Ishikawa (cell line): ENCODE measurements around the gene ZNF662.

Source experiments
- CEBPB ChIP-seq: IDR thresholded peaks from 2 replicates; pipeline ENCODE4 v1.6.1; 2012
- CREB1 ChIP-seq: IDR thresholded peaks from 2 replicates; pipeline ENCODE4 v1.6.1; 2012; ENCODE audit warnings: low read depth
- EGR1 ChIP-seq: IDR thresholded peaks from 2 replicates; pipeline ENCODE4 v1.6.1; 2012
- EP300 ChIP-seq: IDR thresholded peaks from 2 replicates; pipeline ENCODE4 v1.6.1; 2012; ENCODE audit warnings: borderline replicate concordance
- FOXM1 ChIP-seq: IDR thresholded peaks from 2 replicates; pipeline ENCODE4 v1.6.1; 2012; ENCODE audit warnings: low read depth, borderline replicate concordance
- NFIC ChIP-seq: IDR thresholded peaks from 2 replicates; pipeline ENCODE4 v1.6.1; 2012
- RAD21 ChIP-seq: IDR thresholded peaks from 2 replicates; pipeline ENCODE4 v1.6.1; 2012; ENCODE audit warnings: low read depth
- TAF1 ChIP-seq: IDR thresholded peaks from 2 replicates; pipeline ENCODE4 v1.6.1; 2012; ENCODE audit warnings: low read depth, mild to moderate bottlenecking
- TCF12 ChIP-seq: IDR thresholded peaks from 2 replicates; pipeline ENCODE4 v1.6.1; 2012; ENCODE audit warnings: low read depth
- TEAD4 ChIP-seq: IDR thresholded peaks from 2 replicates; pipeline ENCODE4 v1.6.1; 2012
- YY1 ChIP-seq: IDR thresholded peaks from 2 replicates; pipeline ENCODE4 v1.6.1; 2012; ENCODE audit warnings: low read depth
- ZBTB7A ChIP-seq: IDR thresholded peaks from 2 replicates; pipeline ENCODE4 v1.6.1; 2012; ENCODE audit warnings: low read depth
- TF ChIP-seq, protein P1 (sequence below): IDR thresholded peaks from 2 replicates; pipeline ENCODE4 v1.6.1; 2012; ENCODE audit warnings: low read depth, mild to moderate bottlenecking
- TF ChIP-seq, protein P2 (sequence below): IDR thresholded peaks from 2 replicates; pipeline ENCODE4 v1.6.1; 2012
- TF ChIP-seq, protein P3 (sequence below): IDR thresholded peaks from 2 replicates; pipeline ENCODE4 v1.6.1; 2012

ZNF662 gene

DNA sequence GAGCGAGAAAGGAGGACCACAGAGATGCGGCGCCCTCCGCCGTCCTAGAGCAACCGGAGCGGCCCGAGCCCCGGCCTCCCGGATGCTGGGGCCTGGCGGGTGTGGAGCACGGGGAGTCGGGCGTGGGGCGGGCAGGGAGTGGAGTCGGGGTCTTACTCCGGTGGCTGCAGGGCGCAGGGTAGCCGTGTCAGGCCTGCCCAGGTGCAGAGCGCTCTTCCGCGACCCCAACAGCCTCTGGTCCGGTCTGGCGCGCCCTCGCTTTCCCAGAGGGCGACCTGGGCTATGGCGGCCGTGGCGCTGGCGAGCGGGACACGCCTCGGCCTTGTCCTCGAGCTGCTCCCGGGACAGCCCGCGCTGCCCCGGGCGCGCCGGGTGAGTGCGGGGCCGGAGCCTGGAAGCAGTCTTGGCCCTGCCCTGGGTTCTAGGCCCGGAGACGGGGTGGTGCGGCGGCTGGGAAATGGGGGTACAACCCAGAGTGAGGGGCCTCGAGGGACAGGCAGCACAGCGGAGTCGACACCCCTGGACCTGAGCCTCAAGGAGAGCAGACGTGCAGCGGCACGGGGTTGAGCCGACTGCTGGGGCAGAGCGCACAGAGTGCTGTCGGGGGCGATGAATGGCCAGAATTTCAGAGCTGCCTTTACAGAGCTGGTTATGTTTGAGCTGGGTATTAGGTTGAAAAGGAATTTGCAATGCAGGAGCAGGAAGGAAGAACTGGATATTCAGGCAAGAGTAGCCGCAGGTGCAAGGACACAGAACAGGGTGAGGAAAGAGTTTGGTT lies at the start of gene ZNF662:
Gene ZNF662 (plus strand): TSS at position 73 of the 778 bp plus-strand sequence. CDS start 1,973 bp downstream, outside the sequence.
- TF ChIP-seq, protein P1, sequence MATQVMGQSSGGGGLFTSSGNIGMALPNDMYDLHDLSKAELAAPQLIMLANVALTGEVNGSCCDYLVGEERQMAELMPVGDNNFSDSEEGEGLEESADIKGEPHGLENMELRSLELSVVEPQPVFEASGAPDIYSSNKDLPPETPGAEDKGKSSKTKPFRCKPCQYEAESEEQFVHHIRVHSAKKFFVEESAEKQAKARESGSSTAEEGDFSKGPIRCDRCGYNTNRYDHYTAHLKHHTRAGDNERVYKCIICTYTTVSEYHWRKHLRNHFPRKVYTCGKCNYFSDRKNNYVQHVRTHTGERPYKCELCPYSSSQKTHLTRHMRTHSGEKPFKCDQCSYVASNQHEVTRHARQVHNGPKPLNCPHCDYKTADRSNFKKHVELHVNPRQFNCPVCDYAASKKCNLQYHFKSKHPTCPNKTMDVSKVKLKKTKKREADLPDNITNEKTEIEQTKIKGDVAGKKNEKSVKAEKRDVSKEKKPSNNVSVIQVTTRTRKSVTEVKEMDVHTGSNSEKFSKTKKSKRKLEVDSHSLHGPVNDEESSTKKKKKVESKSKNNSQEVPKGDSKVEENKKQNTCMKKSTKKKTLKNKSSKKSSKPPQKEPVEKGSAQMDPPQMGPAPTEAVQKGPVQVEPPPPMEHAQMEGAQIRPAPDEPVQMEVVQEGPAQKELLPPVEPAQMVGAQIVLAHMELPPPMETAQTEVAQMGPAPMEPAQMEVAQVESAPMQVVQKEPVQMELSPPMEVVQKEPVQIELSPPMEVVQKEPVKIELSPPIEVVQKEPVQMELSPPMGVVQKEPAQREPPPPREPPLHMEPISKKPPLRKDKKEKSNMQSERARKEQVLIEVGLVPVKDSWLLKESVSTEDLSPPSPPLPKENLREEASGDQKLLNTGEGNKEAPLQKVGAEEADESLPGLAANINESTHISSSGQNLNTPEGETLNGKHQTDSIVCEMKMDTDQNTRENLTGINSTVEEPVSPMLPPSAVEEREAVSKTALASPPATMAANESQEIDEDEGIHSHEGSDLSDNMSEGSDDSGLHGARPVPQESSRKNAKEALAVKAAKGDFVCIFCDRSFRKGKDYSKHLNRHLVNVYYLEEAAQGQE = no peak
- TF ChIP-seq RAD21 = no peak
- no peak for TF ChIP-seq CREB1
- no peak for TF ChIP-seq TCF12

DNA sequence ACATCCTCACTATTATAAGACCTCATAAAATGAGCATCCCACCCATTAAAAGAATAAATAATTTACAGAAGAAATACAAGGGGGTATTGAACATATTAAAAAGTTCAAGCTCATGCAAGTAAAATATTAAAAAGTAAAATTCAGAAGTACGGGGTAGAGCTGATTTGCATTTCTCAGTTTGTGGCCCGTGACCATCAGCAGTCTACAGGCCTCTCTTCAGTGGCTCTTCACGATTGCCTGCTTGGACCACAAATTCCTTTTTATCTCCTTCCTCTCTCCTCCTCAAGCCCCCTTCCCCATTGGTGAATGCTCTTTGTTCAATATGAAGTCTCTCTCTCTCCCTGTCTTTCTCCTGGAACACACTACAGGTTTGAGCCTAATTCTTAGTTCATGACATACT lies 49.4 kb upstream of the ZNF662 start:
- no peak for TF ChIP-seq EP300
- TF ChIP-seq, protein P1 = no peak

DNA sequence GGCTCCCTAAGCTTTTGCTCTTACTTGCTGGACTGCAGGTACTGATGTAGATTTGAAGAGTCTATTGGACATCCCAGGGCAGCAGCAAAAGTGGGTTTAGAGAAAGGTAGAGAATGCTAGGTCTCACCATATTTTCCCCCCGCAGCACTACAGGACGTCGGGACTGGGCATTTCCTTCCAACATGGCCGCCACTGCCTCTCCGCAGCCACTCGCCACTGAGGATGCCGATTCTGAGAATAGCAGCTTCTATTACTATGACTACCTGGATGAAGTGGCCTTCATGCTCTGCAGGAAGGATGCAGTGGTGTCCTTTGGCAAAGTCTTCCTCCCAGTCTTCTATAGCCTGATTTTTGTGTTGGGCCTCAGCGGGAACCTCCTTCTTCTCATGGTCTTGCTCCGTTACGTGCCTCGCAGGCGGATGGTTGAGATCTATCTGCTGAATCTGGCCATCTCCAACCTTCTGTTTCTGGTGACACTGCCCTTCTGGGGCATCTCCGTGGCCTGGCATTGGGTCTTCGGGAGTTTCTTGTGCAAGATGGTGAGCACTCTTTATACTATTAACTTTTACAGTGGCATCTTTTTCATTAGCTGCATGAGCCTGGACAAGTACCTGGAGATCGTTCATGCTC lies 41.5 kb upstream of the ZNF662 start:
- TF ChIP-seq TEAD4 (no peak), EP300 (no peak), RAD21 (no peak), TAF1 (no peak), NFIC (no peak), CREB1 (no peak), CEBPB (no peak), YY1 (no peak), ZBTB7A (no peak), TCF12 (no peak), EGR1 (no peak), FOXM1 (no peak)
- TF ChIP-seq, protein P2, sequence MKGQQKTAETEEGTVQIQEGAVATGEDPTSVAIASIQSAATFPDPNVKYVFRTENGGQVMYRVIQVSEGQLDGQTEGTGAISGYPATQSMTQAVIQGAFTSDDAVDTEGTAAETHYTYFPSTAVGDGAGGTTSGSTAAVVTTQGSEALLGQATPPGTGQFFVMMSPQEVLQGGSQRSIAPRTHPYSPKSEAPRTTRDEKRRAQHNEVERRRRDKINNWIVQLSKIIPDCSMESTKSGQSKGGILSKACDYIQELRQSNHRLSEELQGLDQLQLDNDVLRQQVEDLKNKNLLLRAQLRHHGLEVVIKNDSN = no peak
- TF ChIP-seq, protein P3, sequence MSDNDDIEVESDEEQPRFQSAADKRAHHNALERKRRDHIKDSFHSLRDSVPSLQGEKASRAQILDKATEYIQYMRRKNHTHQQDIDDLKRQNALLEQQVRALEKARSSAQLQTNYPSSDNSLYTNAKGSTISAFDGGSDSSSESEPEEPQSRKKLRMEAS = no peak
- TF ChIP-seq, protein P1 = no peak

DNA sequence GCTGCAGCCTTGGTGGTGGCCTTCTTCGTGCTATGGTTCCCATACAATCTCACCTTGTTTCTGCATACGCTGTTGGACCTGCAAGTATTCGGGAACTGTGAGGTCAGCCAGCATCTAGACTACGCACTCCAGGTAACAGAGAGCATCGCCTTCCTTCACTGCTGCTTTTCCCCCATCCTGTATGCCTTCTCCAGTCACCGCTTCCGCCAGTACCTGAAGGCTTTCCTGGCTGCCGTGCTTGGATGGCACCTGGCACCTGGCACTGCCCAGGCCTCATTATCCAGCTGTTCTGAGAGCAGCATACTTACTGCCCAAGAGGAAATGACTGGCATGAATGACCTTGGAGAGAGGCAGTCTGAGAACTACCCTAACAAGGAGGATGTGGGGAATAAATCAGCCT lies 40.7 kb upstream of the ZNF662 start:
- TF ChIP-seq RAD21 = no peak
- no peak for TF ChIP-seq EP300
- TF ChIP-seq EGR1 = no peak
- TF ChIP-seq, protein P2 = no peak
- no peak for TF ChIP-seq NFIC
- no peak for TF ChIP-seq CREB1
- no peak for TF ChIP-seq FOXM1
- TF ChIP-seq ZBTB7A = no peak
- TF ChIP-seq CEBPB = no peak
- no peak for TF ChIP-seq TAF1
- no peak for TF ChIP-seq TEAD4
- TF ChIP-seq, protein P1 = no peak
- TF ChIP-seq TCF12 = no peak
- TF ChIP-seq, protein P3 = no peak
- TF ChIP-seq YY1 = no peak
